HCT116 (cell line): ENCODE results near the gene ASIC1. TPM values are rescaled to one million over a fixed set of nuclear protein-coding genes. Genes with fewer than 3 reads are reported as not detected.

ENCODE experiments used
- ATAC-seq: fragments of 200-7000 bp; cut with Tn5 transposase; 2 replicates; pipeline ENCODE4 v1.9.1; 2020; ENCODE audit warnings: mild to moderate bottlenecking, moderate library complexity
- BruUV-seq: library from RNA; stranded (reverse); fragments of 400-500 nt; replicated peaks from 2 replicates; lab custom pipeline; 2021; lab: Mats Ljungman, UMichigan
- CTCF ChIA-PET: fragments of 300-600 bp; sonication (Branson Sonifier 250); formaldehyde crosslinking; loops from one replicate; lab custom pipeline; 2021; ENCODE audit warnings: antibody characterized with exemption; lab: Charles Lee
- POLR2A ChIA-PET: fragments of 300-600, 350-600 bp; sonication (Branson Sonifier 250); formaldehyde crosslinking; loops from one replicate; lab custom pipeline; 2021; ENCODE audit warnings: antibody characterized with exemption; lab: Charles Lee
- RAD21 ChIA-PET, 2 experiments: fragments of 300-600 bp; sonication (Branson Sonifier 250); formaldehyde crosslinking; loops; one replicate each; lab custom pipeline; 2023; ENCODE audit warnings: low total read pairs in 2 of 2; ENCODE audit not compliant: uncharacterized antibody in 2 of 2, unreplicated experiment in 2 of 2, low non-redundant PET in 1 of 2; lab: Charles Lee
- DNase-seq: peaks from one replicate; pipeline ENCODE4 v3.0.0-alpha.2; 2010; ENCODE audit warnings: low read depth, low spot score
- H2AFZ ChIP-seq: fragments of 200-600 bp; shearing (Covaris generic), sonication (generic); 2 replicates; pipeline ENCODE4 v1.6.1; 2017; ENCODE audit warnings: low read depth, mixed run types, mixed read lengths, antibody characterized with exemption, low read length; ENCODE audit not compliant: poor library complexity, severe bottlenecking
- H3K27ac ChIP-seq: 2 replicates; pipeline ENCODE4 v1.5.1; 2012; ENCODE audit warnings: low read depth, low read length
- H3K27me3 ChIP-seq: fragments of 200-600 bp; sonication (generic); 2 replicates; pipeline ENCODE4 v1.6.1; 2016; ENCODE audit warnings: mixed run types, low read length, mixed read lengths; ENCODE audit not compliant: insufficient read depth
- H3K36me3 ChIP-seq, 2 experiments: fragments of 200-500 bp in 1 of 2; fragments of 200-600 bp in 1 of 2; sonication (Bioruptor generic) in 1 of 2; sonication (generic) in 1 of 2; 2 replicates each; pipeline versions ENCODE4 v1.5.1 to v1.6.1; 2014 to 2016; ENCODE audit warnings: low read length in 2 of 2, inconsistent platforms in 1 of 2, mixed read lengths in 1 of 2, mixed run types in 1 of 2; ENCODE audit not compliant: insufficient read depth in 2 of 2, control insufficient read depth in 1 of 2
- H3K4me1 ChIP-seq, 2 experiments: fragments of 200-600 bp in 1 of 2; sonication (generic) in 1 of 2; 2 replicates each; pipeline versions ENCODE4 v1.5.1 to v1.6.1; 2012 to 2017; ENCODE audit warnings: low read length in 2 of 2, inconsistent platforms in 1 of 2, mild to moderate bottlenecking in 1 of 2, mixed read lengths in 1 of 2, mixed run types in 1 of 2, moderate library complexity in 1 of 2; ENCODE audit not compliant: insufficient read depth in 2 of 2, control insufficient read depth in 1 of 2
- H3K4me2 ChIP-seq: fragments of 200-600 bp; sonication (generic); 2 replicates; pipeline ENCODE4 v1.6.1; 2017; ENCODE audit warnings: mixed run types, low read length, mixed read lengths
- H3K4me3 ChIP-seq, 2 experiments: fragments of 200-600 bp in 1 of 2; sonication (generic) in 1 of 2; replicated peaks in 1 of 2; 2 replicates each; pipeline ENCODE4 v1.5.1; 2011 to 2016; ENCODE audit warnings: low read length in 2 of 2, control low read depth in 1 of 2, low read depth in 1 of 2, mild to moderate bottlenecking in 1 of 2, mixed read lengths in 1 of 2, mixed run types in 1 of 2
- H3K79me2 ChIP-seq: fragments of 200-600 bp; sonication (generic); 2 replicates; pipeline ENCODE4 v1.6.1; 2017; ENCODE audit warnings: mild to moderate bottlenecking, mixed run types, low read length, moderate library complexity, mixed read lengths; ENCODE audit not compliant: insufficient read depth
- H3K9ac ChIP-seq: fragments of 200-600 bp; sonication (generic); 2 replicates; pipeline ENCODE4 v1.6.1; 2016; ENCODE audit warnings: low read length, mixed read lengths
- H3K9me2 ChIP-seq: fragments of 200-600 bp; sonication (generic), shearing (Covaris generic); 2 replicates; pipeline ENCODE4 v1.6.1; 2017; ENCODE audit warnings: mixed run types, mild to moderate bottlenecking, moderate library complexity; ENCODE audit not compliant: insufficient read depth
- H3K9me3 ChIP-seq, 2 experiments: fragments of 200-500 bp in 1 of 2; fragments of 200-600 bp in 1 of 2; sonication (Bioruptor generic) in 1 of 2; sonication (generic) in 1 of 2; 2 replicates each; pipeline ENCODE4 v1.6.1; 2014 to 2017; ENCODE audit warnings: low read length in 2 of 2, mixed read lengths in 2 of 2, inconsistent platforms in 1 of 2, low read depth in 1 of 2, mild to moderate bottlenecking in 1 of 2, mixed run types in 1 of 2, moderate library complexity in 1 of 2; ENCODE audit not compliant: control insufficient read depth in 1 of 2, insufficient read depth in 1 of 2
- H4K20me1 ChIP-seq: fragments of 200-600 bp; sonication (generic), shearing (Covaris generic); 2 replicates; pipeline ENCODE4 v1.6.1; 2017; ENCODE audit warnings: mixed run types, mild to moderate bottlenecking, moderate library complexity; ENCODE audit not compliant: insufficient read depth
- ATF3 ChIP-seq: IDR thresholded peaks from 2 replicates; pipeline ENCODE4 v1.6.1; 2012
- CBX3 ChIP-seq: IDR thresholded peaks from 2 replicates; pipeline ENCODE4 v1.6.1; 2012; ENCODE audit warnings: low read depth
- EZH2 ChIP-seq: fragments of 200-600 bp; sonication (generic); IDR thresholded peaks from 2 replicates; pipeline ENCODE4 v1.6.1; 2017; ENCODE audit warnings: antibody characterized with exemption, mixed run types
- RAD21 ChIP-seq: IDR thresholded peaks from 2 replicates; pipeline ENCODE4 v1.6.1; 2012; ENCODE audit warnings: low read depth, mild to moderate bottlenecking
- SP1 ChIP-seq: IDR thresholded peaks from 2 replicates; pipeline ENCODE4 v1.6.1; 2012; ENCODE audit warnings: low read depth
- intact Hi-C: fragments of 100-400 bp; cut with micrococcal nuclease; formaldehyde crosslinking; loops from 2 replicates; pipeline ENCODE4 v1.10.0; 2022
- total RNA-seq: library from RNA; stranded (reverse); gene quantifications from one replicate; pipeline ENCODE4 v1.2.1, GENCODE V29; 2021; ENCODE audit not compliant: unreplicated experiment

Gene ASIC1
- total RNA-seq, 1 experiment from 2014 or later = 28.9 TPM

- POLR2A ChIA-PET = no interaction called here
- intact Hi-C loops = no loop called here
- peaks cover 22 to 23% of the 10 kb centered on the region in 2 experiments for H3K36me3 ChIP-seq
Measured at GRCh38 chr12:50129290-50129689, 71.9 kb downstream of the ASIC1 start.

GRCh38 chr12:50132505-50133135 lies 75.2 kb downstream of the ASIC1 start:
- Histone ChIP-seq H3K9ac (no peak overlapping the region), H3K36me3 (peaks cover 34 to 35% of the 10 kb centered on the region in 2 experiments), H3K4me2 (no peak overlapping the region), H3K79me2 (no peaks in the 10 kb centered on the region), H2AFZ (no peak overlapping the region), H4K20me1 (no peaks in the 10 kb centered on the region), H3K9me3 (no peaks in the 10 kb centered on the region)
- intact Hi-C loops = no loop called here
- DNase-seq = no peak
- ATAC-seq = no peak
- TF ChIP-seq CBX3 = no peak
- no peak for TF ChIP-seq RAD21
- TF ChIP-seq, all 23 proteins: peak for 0
- no peak overlapping the region for H3K4me3 ChIP-seq
- no peak overlapping the region for H3K27ac ChIP-seq
- ChIA-PET CTCF (interaction anchor here (1.2 kb wide), 1 partner anchor 21 kb away, joined by 7 read pairs; the partner anchor contains the start of gene COX14), RAD21 (no interaction called here), POLR2A (no interaction called here)
- H3K4me1 ChIP-seq = no peaks in the 10 kb centered on the region
- BruUV-seq = no TSS peak
- H3K9me2 ChIP-seq = no peaks in the 10 kb centered on the region
- H3K27me3 ChIP-seq = no peaks in the 10 kb centered on the region

More at GRCh38 chr12:50129290-50129689, 71.9 kb downstream of the ASIC1 start:
- ChIA-PET RAD21 (no interaction called here), CTCF (no interaction called here)
- DNase-seq (no peak), ATAC-seq (no peak)
- H3K9me3 ChIP-seq = no peaks in the 10 kb centered on the region
- H3K27me3 ChIP-seq = no peaks in the 10 kb centered on the region
- no peak overlapping the region for H3K4me3 ChIP-seq
- H2AFZ ChIP-seq = no peak overlapping the region
- BruUV-seq = no TSS peak
- H3K27ac ChIP-seq = no peak overlapping the region
- no peak overlapping the region for H3K9ac ChIP-seq
- H3K4me1 ChIP-seq = no peaks in the 10 kb centered on the region
- no peak for TF ChIP-seq EZH2
- TF ChIP-seq ATF3 = no peak
- no peak for TF ChIP-seq SP1
- H3K4me2 ChIP-seq = no peak overlapping the region
- no peaks in the 10 kb centered on the region for H3K9me2 ChIP-seq
- H4K20me1 ChIP-seq = no peaks in the 10 kb centered on the region
- H3K79me2 ChIP-seq = no peaks in the 10 kb centered on the region

Other genes starting within 250 kb of the ASIC1 start
- gene NCKAP5L, start 229.2 kb upstream of the ASIC1 start, total RNA-seq = 12.1 TPM
- 5.7 TPM for gene BCDIN3D, start 214.5 kb upstream of the ASIC1 start, total RNA-seq
- gene FAIM2, start 153.7 kb upstream of the ASIC1 start, total RNA-seq = not detected
- not detected for gene AQP2, start 106.9 kb upstream of the ASIC1 start, total RNA-seq
- not detected for gene AQP5, start 95.7 kb upstream of the ASIC1 start, total RNA-seq
- gene AQP6, start 84.6 kb upstream of the ASIC1 start, total RNA-seq = not detected
- gene RACGAP1, start 32.1 kb upstream of the ASIC1 start, total RNA-seq = 147 TPM
- gene SMARCD1, start 27.7 kb downstream of the ASIC1 start, total RNA-seq = 64.8 TPM
- gene GPD1, start 46.4 kb downstream of the ASIC1 start, total RNA-seq = 1.6 TPM
- 41.0 TPM for gene COX14, start 54.6 kb downstream of the ASIC1 start, total RNA-seq
- 33.4 TPM for gene CERS5, start 109.8 kb downstream of the ASIC1 start, total RNA-seq
- 79.6 TPM for gene LIMA1, start 225.9 kb downstream of the ASIC1 start, total RNA-seq